HG03135 (cell line): ENCODE results near the gene SGPL1.

Experiments used
- ATAC-seq: cut with Tn5 transposase; IDR thresholded peaks from one replicate; pipeline ENCODE4 v1.9.1; 2021; ENCODE audit warnings: mild to moderate bottlenecking, moderate library complexity; ENCODE audit not compliant: unreplicated experiment

Gene SGPL1

GRCh38 chr10:70779511-70780369 lies 36.0 kb upstream of the SGPL1 start:
- ATAC-seq: no peak

- no peak for ATAC-seq
Measured at GRCh38 chr10:70780370-70780760, 35.4 kb upstream of the SGPL1 start.

- no peak for ATAC-seq
Measured at GRCh38 chr10:70780772-70781171, 35.0 kb upstream of the SGPL1 start.

- no peak for ATAC-seq
Measured at GRCh38 chr10:70781461-70782051, 34.2 kb upstream of the SGPL1 start.

- no peak for ATAC-seq
Measured at GRCh38 chr10:70782086-70782745, 33.5 kb upstream of the SGPL1 start.

- ATAC-seq: no peak
Measured at GRCh38 chr10:70782746-70783680, 32.7 kb upstream of the SGPL1 start.

- no peak for ATAC-seq
Measured at GRCh38 chr10:70784016-70784415, 31.7 kb upstream of the SGPL1 start.

- ATAC-seq: no peak
Measured at GRCh38 chr10:70784471-70784870, 31.3 kb upstream of the SGPL1 start.

- no peak for ATAC-seq
Measured at GRCh38 chr10:70785190-70785589, 30.6 kb upstream of the SGPL1 start, which contains the start of gene TBATA. Gene TBATA (minus strand): TSS chr10:70785377. CDS start chr10:70783379, 1,998 bp downstream.

- no peak for ATAC-seq
Measured at GRCh38 chr10:70786799-70787415, 28.8 kb upstream of the SGPL1 start.

- ATAC-seq: no peak
Measured at GRCh38 chr10:70791386-70792039, 24.2 kb upstream of the SGPL1 start.

- no peak for ATAC-seq
Measured at GRCh38 chr10:70795613-70796012, 20.1 kb upstream of the SGPL1 start.

- ATAC-seq: no peak
Measured at GRCh38 chr10:70797840-70798239, 17.9 kb upstream of the SGPL1 start.

GRCh38 chr10:70799124-70799523 lies 16.6 kb upstream of the SGPL1 start:
- ATAC-seq: no peak

- no peak for ATAC-seq
Measured at GRCh38 chr10:70801854-70802253, 13.9 kb upstream of the SGPL1 start.

- no peak for ATAC-seq
Measured at GRCh38 chr10:70803775-70804420, 11.8 kb upstream of the SGPL1 start.

- no peak for ATAC-seq
Measured at GRCh38 chr10:70804421-70804808, 11.3 kb upstream of the SGPL1 start.

- no peak for ATAC-seq
Measured at GRCh38 chr10:70805619-70806215, 10.0 kb upstream of the SGPL1 start.

GRCh38 chr10:70806841-70807240 lies 8.9 kb upstream of the SGPL1 start:
- no peak for ATAC-seq
